Immature natural killer cell (primary cell): ENCODE measurements around the gene GRID1. TPM values are rescaled to one million over a fixed set of nuclear protein-coding genes. Genes with fewer than 3 reads are reported as not detected.

Experiments used
- DNase-seq, 3 donors: peaks; one replicate each; pipeline ENCODE4 v3.0.0; 2022; ENCODE audit warnings: mixed read lengths in 1 of 3
- H3K27ac Mint-ChIP-seq, 6 donors: one replicate each; pipeline ENCODE4 v1.8.0; 2020; ENCODE audit warnings: mixed read lengths in 6 of 6, mild to moderate bottlenecking in 5 of 6, inconsistent platforms in 4 of 6, moderate library complexity in 3 of 6
- H3K27me3 Mint-ChIP-seq, 3 donors: one replicate each; pipeline ENCODE4 v1.8.0; 2020 to 2021; ENCODE audit warnings: low read depth in 3 of 3, mild to moderate bottlenecking in 3 of 3, mixed read lengths in 3 of 3, moderate library complexity in 3 of 3, inconsistent platforms in 1 of 3
- H3K36me3 Mint-ChIP-seq, 3 donors: one replicate each; pipeline ENCODE4 v1.8.0; 2020; ENCODE audit warnings: mixed read lengths in 3 of 3, inconsistent platforms in 2 of 3, mild to moderate bottlenecking in 2 of 3
- H3K4me1 Mint-ChIP-seq, 2 donors: one replicate each; pipeline ENCODE4 v1.8.0; 2020; ENCODE audit warnings: inconsistent platforms in 2 of 2, mild to moderate bottlenecking in 2 of 2, mixed read lengths in 2 of 2, moderate library complexity in 1 of 2
- H3K4me3 Mint-ChIP-seq, 5 donors: one replicate each; pipeline ENCODE4 v1.8.0; 2020; ENCODE audit warnings: mild to moderate bottlenecking in 5 of 5, mixed read lengths in 5 of 5, inconsistent platforms in 3 of 5, moderate library complexity in 3 of 5
- H3K9me3 Mint-ChIP-seq, 6 donors: one replicate each; pipeline ENCODE4 v1.8.0; 2020; ENCODE audit warnings: mild to moderate bottlenecking in 6 of 6, mixed read lengths in 6 of 6, inconsistent platforms in 4 of 6, moderate library complexity in 3 of 6
- polyA plus RNA-seq, 3 donors: library from polyadenylated mRNA; unstranded; fragments of 300-500 nt; fragmentation: Illumina TruSeq; gene quantifications; one replicate each; pipeline ENCODE4 v1.2.3, GENCODE V29; 2021

GRID1 gene
- polyA plus RNA-seq, 3 donors from 2014 or later: not detected

- Mint-ChIP-seq H3K9me3 (no peaks in the 10 kb centered on the region), H3K36me3 (no peaks in the 10 kb centered on the region), H3K4me3 (no peak overlapping the region)
Observed at GRCh38 chr10:86225103-86225782, 141.4 kb downstream of the GRID1 start.

DNA sequence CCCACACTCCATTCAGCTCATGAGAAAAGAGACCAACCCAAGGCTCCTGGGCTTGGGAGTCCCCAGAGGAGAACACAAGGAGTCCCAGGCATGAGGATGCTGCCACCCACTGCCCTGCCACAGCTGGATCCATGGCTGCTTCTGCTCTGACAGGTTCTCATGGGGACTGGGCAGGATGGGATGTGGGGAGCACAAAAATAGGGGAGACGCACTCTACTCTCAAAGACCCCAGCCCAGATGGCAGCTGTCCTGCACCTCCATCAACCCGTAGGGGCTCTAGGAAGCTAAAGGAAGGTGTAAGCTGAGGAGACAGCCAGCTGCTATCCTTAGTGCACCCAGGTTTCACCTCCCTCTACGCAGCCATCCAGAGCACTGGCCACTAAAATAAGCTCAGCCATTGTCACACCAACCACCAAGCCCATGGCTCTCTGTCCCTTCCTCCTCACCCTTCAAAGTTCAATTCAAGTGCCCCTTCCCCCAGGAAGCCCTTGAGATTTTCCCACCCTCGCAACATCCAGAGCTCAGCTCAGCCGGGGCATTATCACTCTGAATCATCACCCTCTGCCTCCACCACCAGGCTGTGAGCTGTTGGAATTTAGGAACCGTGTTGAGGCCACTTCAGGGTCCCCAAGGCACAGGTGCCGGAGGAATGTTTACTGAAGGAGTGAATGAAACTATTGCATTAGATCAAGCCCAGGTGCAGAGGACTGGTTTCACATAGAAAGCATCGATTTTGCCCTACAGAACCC is 142.1 kb downstream of the GRID1 start:
- H3K9me3 Mint-ChIP-seq: no peaks in the 10 kb centered on the region
- H3K4me3 Mint-ChIP-seq: no peak overlapping the region
- no peak overlapping the region for H3K27ac Mint-ChIP-seq
- H3K36me3 Mint-ChIP-seq: no peaks in the 10 kb centered on the region
- H3K4me1 Mint-ChIP-seq: no peaks in the 10 kb centered on the region
- peaks cover 0 to 2% (median 1%) of the 10 kb centered on the region in 3 donors for H3K27me3 Mint-ChIP-seq
- DNase-seq: no peak

More at GRCh38 chr10:86225103-86225782, 141.4 kb downstream of the GRID1 start:
- no peak overlapping the region for H3K27ac Mint-ChIP-seq
- H3K4me1 Mint-ChIP-seq: no peaks in the 10 kb centered on the region
- no peak for DNase-seq
- H3K27me3 Mint-ChIP-seq: peaks cover 0 to 5% (median 2%) of the 10 kb centered on the region in 3 donors

GRCh38 chr10:86223256-86223655 is 143.3 kb downstream of the GRID1 start:
- Mint-ChIP-seq H3K27me3 (peaks cover 1 to 3% (median 2%) of the 10 kb centered on the region in 3 donors), H3K27ac (no peak overlapping the region), H3K36me3 (no peaks in the 10 kb centered on the region), H3K4me3 (no peak overlapping the region), H3K4me1 (no peaks in the 10 kb centered on the region), H3K9me3 (no peaks in the 10 kb centered on the region)
- DNase-seq: no peak

DNA sequence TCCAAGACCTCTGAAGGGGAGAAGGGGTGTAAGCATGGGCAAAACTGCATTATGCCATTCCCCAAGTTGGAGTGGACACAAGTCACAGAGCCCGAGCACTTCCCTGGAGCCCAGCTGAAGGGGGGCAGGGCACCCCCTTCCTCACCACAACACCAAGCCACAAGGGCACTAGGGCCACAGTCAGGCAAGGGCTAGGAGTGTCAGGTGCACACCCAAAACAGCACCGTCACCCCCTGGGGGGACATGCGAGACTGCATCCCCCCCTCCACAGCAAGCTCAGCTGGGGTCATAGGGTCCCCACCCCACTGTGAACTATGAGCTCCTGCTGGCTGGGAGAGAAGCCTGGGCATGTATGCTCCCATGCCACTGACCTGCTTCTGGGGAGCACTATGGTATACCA is 143.9 kb downstream of the GRID1 start:
- Mint-ChIP-seq H3K36me3 (no peaks in the 10 kb centered on the region), H3K4me1 (no peaks in the 10 kb centered on the region), H3K4me3 (no peak overlapping the region), H3K27me3 (peaks cover 1 to 3% (median 2%) of the 10 kb centered on the region in 3 donors), H3K27ac (no peak overlapping the region), H3K9me3 (no peaks in the 10 kb centered on the region)
- no peak for DNase-seq

- no peak for DNase-seq
- Mint-ChIP-seq H3K4me3 (no peak overlapping the region), H3K27me3 (peaks cover 1 to 3% (median 2%) of the 10 kb centered on the region in 3 donors)
Observed at GRCh38 chr10:86222336-86222650, 144.3 kb downstream of the GRID1 start.

DNA sequence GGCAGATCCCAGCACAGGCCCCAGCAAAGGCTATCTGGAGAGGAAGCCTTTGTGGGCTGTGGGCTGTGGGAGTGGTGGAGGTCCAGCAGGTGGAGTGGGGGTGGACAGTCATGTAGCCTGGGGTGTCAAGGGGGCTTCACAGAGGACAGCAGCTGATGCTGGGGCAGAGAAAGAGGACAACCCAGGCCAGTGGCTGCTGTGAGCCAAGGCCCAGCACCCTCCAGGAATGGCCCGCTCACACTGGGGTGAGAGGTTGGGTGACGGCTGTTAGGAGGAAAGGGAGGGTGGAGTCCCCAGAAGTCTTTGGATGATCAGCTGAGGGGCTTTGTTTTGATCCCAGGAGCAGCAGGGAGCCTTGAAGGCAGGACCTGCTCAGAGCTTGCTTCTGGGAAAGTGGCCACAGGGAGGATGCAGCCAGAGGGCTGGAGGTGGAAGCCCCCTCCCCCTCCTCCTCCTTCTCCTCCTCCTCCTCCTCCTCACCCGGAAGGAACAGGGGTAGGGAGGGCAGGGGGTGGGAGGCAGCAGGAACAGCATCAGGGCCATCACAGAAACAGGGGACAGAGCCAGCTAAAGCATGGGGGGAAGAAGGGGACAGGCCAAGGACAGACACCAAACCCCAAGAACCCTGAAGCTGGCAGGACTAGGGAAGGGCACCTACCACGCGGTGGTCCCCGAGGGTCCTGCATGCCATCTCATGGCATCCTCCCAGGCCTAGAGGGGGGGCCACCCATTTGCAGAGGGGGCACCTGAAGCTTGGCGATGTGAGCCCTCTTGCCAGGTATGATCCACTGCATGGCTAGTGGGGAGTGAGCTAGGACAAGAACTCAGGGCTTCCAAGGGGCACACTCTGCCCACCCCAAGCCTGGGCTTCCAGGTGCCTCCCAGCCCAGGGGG is 144.9 kb downstream of the GRID1 start:
- Mint-ChIP-seq H3K4me3 (no peak overlapping the region), H3K27ac (no peak overlapping the region), H3K9me3 (no peaks in the 10 kb centered on the region), H3K27me3 (peaks cover 1 to 3% (median 2%) of the 10 kb centered on the region in 3 donors), H3K36me3 (no peaks in the 10 kb centered on the region), H3K4me1 (no peaks in the 10 kb centered on the region)
- no peak for DNase-seq

More at GRCh38 chr10:86222336-86222650, 144.3 kb downstream of the GRID1 start:
- no peaks in the 10 kb centered on the region for H3K9me3 Mint-ChIP-seq
- H3K27ac Mint-ChIP-seq: no peak overlapping the region
- no peaks in the 10 kb centered on the region for H3K4me1 Mint-ChIP-seq
- H3K36me3 Mint-ChIP-seq: no peaks in the 10 kb centered on the region

GRCh38 chr10:86220626-86221025 is 146.0 kb downstream of the GRID1 start:
- H3K4me3 Mint-ChIP-seq: no peak overlapping the region
- no peaks in the 10 kb centered on the region for H3K36me3 Mint-ChIP-seq
- H3K27me3 Mint-ChIP-seq: peaks cover 1 to 3% (median 2%) of the 10 kb centered on the region in 3 donors
- H3K9me3 Mint-ChIP-seq: no peaks in the 10 kb centered on the region
- no peak for DNase-seq
- H3K27ac Mint-ChIP-seq: no peak overlapping the region
- no peaks in the 10 kb centered on the region for H3K4me1 Mint-ChIP-seq

DNA sequence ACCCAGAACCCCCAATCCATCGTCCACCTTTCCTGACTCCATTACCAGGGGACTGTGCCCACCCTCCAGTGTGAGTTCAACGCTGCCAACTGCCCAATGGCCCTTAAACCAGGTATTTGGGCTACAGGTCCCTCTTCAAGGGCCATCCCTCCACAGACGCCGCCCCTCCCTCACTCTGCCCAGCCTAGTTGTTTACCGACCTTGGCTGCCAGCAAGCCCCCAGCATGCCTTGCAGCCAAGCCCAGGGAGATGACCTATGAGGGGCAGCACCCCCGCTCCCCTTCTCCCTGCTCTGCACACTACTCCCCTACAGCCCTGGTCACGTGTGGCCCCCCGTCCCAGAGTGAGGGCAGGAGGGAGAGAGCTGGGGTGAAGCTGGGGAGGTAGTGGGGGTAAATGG is 147.3 kb downstream of the GRID1 start:
- no peak for DNase-seq
- H3K4me3 Mint-ChIP-seq: no peak overlapping the region
- H3K27ac Mint-ChIP-seq: no peak overlapping the region
- no peaks in the 10 kb centered on the region for H3K4me1 Mint-ChIP-seq
- H3K9me3 Mint-ChIP-seq: no peaks in the 10 kb centered on the region
- peaks cover 0 to 3% (median 2%) of the 10 kb centered on the region in 3 donors for H3K27me3 Mint-ChIP-seq
- H3K36me3 Mint-ChIP-seq: no peaks in the 10 kb centered on the region

GRCh38 chr10:86218842-86219241 is 147.8 kb downstream of the GRID1 start:
- H3K9me3 Mint-ChIP-seq: no peaks in the 10 kb centered on the region
- no peaks in the 10 kb centered on the region for H3K36me3 Mint-ChIP-seq
- no peak for DNase-seq
- H3K27me3 Mint-ChIP-seq: peaks cover 0 to 3% (median 2%) of the 10 kb centered on the region in 3 donors
- H3K4me1 Mint-ChIP-seq: no peaks in the 10 kb centered on the region
- H3K4me3 Mint-ChIP-seq: no peak overlapping the region
- no peak overlapping the region for H3K27ac Mint-ChIP-seq

GRCh38 chr10:86218160-86218559 is 148.4 kb downstream of the GRID1 start:
- Mint-ChIP-seq H3K9me3 (no peaks in the 10 kb centered on the region), H3K4me1 (no peaks in the 10 kb centered on the region), H3K36me3 (no peaks in the 10 kb centered on the region), H3K4me3 (no peak overlapping the region), H3K27me3 (peaks cover under 1 to 3% (median 2%) of the 10 kb centered on the region in 3 donors), H3K27ac (no peak overlapping the region)
- no peak for DNase-seq

DNA sequence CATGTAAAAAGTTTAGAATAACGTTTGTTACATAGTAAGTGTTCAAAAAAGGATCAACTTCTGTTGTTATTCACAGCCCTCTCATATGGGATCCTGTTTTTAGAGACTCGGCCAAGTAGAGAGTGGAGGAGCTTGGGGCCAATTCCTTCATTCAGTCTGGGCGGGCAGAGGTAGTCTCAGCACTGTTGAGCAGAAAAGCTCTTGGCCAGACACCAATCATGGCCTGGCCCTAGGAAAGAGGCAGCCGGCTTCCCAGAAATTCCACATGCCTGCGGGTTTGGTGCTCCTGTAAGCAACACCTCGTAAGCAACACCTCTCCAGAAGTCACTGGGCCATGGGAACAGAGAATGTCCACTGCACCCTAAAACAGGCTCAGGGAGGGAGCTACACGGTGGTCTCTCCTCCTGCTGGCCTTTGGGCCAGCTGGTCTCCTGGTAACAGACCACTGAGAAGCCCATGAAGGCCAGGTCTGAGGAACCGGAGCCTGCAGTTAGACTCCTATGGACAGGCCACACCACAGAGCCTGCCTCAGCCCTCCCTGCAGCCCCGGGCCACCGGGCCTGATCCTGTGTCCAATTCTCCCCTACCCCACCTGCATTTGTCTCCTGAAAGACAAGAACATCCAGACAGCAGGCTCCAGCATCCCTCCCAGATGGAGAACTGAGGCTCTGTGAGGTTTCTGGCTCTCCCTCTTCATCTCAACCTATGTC is 149.1 kb downstream of the GRID1 start:
- Mint-ChIP-seq H3K9me3 (no peaks in the 10 kb centered on the region), H3K4me1 (no peaks in the 10 kb centered on the region), H3K4me3 (no peak overlapping the region), H3K27ac (no peak overlapping the region), H3K27me3 (peaks cover 2 to 3% (median 3%) of the 10 kb centered on the region in 3 donors), H3K36me3 (no peaks in the 10 kb centered on the region)
- DNase-seq: no peak

DNA sequence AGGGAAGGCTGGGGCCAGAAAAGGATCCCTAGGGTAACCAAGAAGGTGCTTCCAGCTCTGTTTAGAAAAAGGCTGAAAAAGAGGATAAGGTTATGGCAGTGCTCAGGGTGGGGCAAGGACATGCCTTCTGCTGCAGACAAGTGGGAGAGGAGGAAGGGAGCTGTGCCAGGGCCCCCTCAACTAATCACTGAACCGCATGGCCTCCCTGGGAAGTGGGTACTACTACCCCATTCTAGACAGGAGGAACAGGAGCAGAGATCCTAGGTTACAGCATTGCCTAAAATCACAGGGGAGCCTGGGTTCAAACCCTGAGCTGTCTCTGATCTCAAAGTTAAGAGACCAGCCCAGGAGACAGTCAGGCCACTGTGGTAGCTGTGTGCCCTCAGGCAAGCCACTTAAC is 149.7 kb downstream of the GRID1 start:
- no peak overlapping the region for H3K4me3 Mint-ChIP-seq
- DNase-seq: no peak
- H3K27ac Mint-ChIP-seq: no peak overlapping the region
- no peaks in the 10 kb centered on the region for H3K9me3 Mint-ChIP-seq
- H3K36me3 Mint-ChIP-seq: no peaks in the 10 kb centered on the region
- no peaks in the 10 kb centered on the region for H3K4me1 Mint-ChIP-seq
- H3K27me3 Mint-ChIP-seq: peaks cover 2 to 3% (median 3%) of the 10 kb centered on the region in 3 donors

- Mint-ChIP-seq H3K36me3 (no peaks in the 10 kb centered on the region), H3K4me1 (no peaks in the 10 kb centered on the region), H3K9me3 (no peaks in the 10 kb centered on the region), H3K27ac (no peak overlapping the region), H3K27me3 (peaks cover 0 to 3% (median 3%) of the 10 kb centered on the region in 3 donors), H3K4me3 (no peak overlapping the region)
- no peak for DNase-seq
Observed at GRCh38 chr10:86215712-86216111, 150.9 kb downstream of the GRID1 start.
